Measurements from ENCODE around the gene NOP14. TPM values are rescaled to one million over a fixed set of nuclear protein-coding genes. Genes with fewer than 3 reads are reported as not detected.

NOP14 gene
- total and polyA plus RNA-seq, 2 experiments from 2014 or later, result 29.9 to 38.7 TPM

DNA sequence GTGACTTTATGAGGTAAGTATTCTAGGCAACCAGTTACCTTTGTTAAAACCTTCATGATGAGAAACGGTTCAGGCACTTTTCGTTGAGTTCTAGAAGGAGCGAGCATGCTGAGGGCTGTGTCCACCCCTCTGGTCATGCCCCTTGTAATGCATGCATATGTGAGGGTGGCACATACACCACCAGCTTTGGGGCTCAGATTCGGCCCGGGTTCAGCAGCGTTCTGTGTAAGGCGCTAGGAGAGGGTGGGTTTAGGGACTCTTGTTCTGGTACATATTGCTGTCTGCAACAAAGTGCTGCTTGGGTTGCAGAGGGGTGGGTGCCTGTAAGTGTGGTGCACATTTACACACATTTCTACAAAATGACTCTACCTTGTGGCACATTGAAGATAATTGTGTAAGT, 54.5 kb downstream of the NOP14 start:
- Histone ChIP-seq H3K4me3 (no peak overlapping the region), H3K4me1 (ENCODE audit: insufficient read depth) (no peaks in the 10 kb centered on the region), H3K36me3 (ENCODE audit: insufficient read depth) (peaks cover 15% of the 10 kb centered on the region; the same call in 1 of the 2 replicates), H3K27me3 (ENCODE audit: insufficient read depth) (no peaks in the 10 kb centered on the region), H3F3A (replicated peaks; ENCODE audit: low read depth) (0 out of 2 replicates have a peak, but pooled peaks cover 2% of the 10 kb centered on the region), H3K27ac (ENCODE audit: low read depth) (no peak overlapping the region), H3K9me2 (ENCODE audit: insufficient read depth) (no peaks in the 10 kb centered on the region), H3K4me2 (no peak overlapping the region), H4K20me1 (replicated peaks; ENCODE audit: insufficient read depth) (peaks cover 9% of the 10 kb centered on the region), H2AFZ (no peak overlapping the region), H3K79me2 (replicated peaks; ENCODE audit: insufficient read depth) (no peaks in the 10 kb centered on the region; the same call in 1 of the 2 replicates)
- H3K27me3 Mint-ChIP-seq (ENCODE audit: insufficient read depth, low read depth, poor library complexity), result peaks cover 8% of the 10 kb centered on the region
- no peak overlapping the region for H3K27ac Mint-ChIP-seq
- no peaks in the 10 kb centered on the region for H3K9me3 Mint-ChIP-seq
- TF ChIP-seq CREB1 (CRISPR knock-in tag; IDR thresholded peaks at IDR 0.05; ENCODE audit: low read depth), result no peak
- DNase-seq (ENCODE audit: low spot score) (no peak), ATAC-seq (no peak)
- no peak overlapping the region for H3K4me3 Mint-ChIP-seq
- H3K4me1 Mint-ChIP-seq, result no peaks in the 10 kb centered on the region
- H3K36me3 Mint-ChIP-seq (ENCODE audit: low read depth), result peaks cover 55% of the 10 kb centered on the region

DNA sequence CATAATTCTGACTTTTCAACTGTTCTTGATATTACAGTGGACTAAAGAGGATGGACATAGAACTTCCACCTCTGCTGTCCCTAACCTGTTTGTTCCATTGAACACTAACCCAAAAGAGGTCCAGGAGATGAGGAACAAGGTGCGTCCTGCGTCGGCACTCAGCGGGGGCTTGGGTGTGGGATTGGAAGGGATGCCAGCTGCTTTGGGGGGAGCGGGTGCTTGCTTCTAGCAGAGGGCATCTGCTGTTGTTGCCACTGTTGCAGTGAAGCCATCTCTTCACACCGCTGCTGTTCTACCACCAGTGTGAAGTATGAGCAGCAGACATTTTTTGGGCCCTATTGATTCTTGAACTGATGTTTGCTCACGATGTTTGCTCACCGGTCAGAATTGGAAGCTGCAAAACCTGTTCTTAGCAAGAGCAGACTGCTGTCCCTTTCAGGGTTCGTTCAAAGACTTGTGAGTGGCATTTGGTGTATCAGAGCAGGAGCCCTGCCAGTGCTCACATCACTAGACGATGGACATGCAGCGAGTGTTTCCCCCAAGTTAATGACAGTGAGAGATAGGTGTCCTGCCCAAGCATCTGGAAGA, 55.4 kb downstream of the NOP14 start:
- H3K27me3 ChIP-seq (ENCODE audit: insufficient read depth), result no peaks in the 10 kb centered on the region
- H3K4me1 ChIP-seq (ENCODE audit: insufficient read depth), result no peaks in the 10 kb centered on the region
- H3K27me3 Mint-ChIP-seq (ENCODE audit: insufficient read depth, low read depth, poor library complexity), result peaks cover 8% of the 10 kb centered on the region
- H4K20me1 ChIP-seq (replicated peaks; ENCODE audit: insufficient read depth), result peaks cover 14% of the 10 kb centered on the region
- no peak for DNase-seq (ENCODE audit: low spot score)
- H3K4me2 ChIP-seq, result no peak overlapping the region
- H3K79me2 ChIP-seq (replicated peaks; ENCODE audit: insufficient read depth), result no peaks in the 10 kb centered on the region; the same call in 1 of the 2 replicates
- H3K9me3 Mint-ChIP-seq, result no peaks in the 10 kb centered on the region
- H3K27ac Mint-ChIP-seq, result no peak overlapping the region
- H3K27ac ChIP-seq (ENCODE audit: low read depth), result no peak overlapping the region
- H3K4me3 ChIP-seq, result no peak overlapping the region
- H3K4me3 Mint-ChIP-seq, result no peak overlapping the region
- no peaks in the 10 kb centered on the region for H3K9me2 ChIP-seq (ENCODE audit: insufficient read depth)
- peaks cover 55% of the 10 kb centered on the region for H3K36me3 Mint-ChIP-seq (ENCODE audit: low read depth)
- H3F3A ChIP-seq (replicated peaks; ENCODE audit: low read depth), result 0 out of 2 replicates have a peak, but pooled peaks cover 4% of the 10 kb centered on the region
- peaks cover 15% of the 10 kb centered on the region; the same call in 1 of the 2 replicates for H3K36me3 ChIP-seq (ENCODE audit: insufficient read depth)
- no peaks in the 10 kb centered on the region for H3K4me1 Mint-ChIP-seq
- no peak overlapping the region for H2AFZ ChIP-seq
- no peak for ATAC-seq
- no peak for TF ChIP-seq ETS1 (IDR thresholded peaks at IDR 0.05)
- TF ChIP-seq CREB1 (CRISPR knock-in tag; IDR thresholded peaks at IDR 0.05; ENCODE audit: low read depth), result no peak
- TF ChIP-seq NANOG (IDR thresholded peaks at IDR 0.05; ENCODE audit: borderline replicate concordance), result no peak
- TF ChIP-seq, protein P1, sequence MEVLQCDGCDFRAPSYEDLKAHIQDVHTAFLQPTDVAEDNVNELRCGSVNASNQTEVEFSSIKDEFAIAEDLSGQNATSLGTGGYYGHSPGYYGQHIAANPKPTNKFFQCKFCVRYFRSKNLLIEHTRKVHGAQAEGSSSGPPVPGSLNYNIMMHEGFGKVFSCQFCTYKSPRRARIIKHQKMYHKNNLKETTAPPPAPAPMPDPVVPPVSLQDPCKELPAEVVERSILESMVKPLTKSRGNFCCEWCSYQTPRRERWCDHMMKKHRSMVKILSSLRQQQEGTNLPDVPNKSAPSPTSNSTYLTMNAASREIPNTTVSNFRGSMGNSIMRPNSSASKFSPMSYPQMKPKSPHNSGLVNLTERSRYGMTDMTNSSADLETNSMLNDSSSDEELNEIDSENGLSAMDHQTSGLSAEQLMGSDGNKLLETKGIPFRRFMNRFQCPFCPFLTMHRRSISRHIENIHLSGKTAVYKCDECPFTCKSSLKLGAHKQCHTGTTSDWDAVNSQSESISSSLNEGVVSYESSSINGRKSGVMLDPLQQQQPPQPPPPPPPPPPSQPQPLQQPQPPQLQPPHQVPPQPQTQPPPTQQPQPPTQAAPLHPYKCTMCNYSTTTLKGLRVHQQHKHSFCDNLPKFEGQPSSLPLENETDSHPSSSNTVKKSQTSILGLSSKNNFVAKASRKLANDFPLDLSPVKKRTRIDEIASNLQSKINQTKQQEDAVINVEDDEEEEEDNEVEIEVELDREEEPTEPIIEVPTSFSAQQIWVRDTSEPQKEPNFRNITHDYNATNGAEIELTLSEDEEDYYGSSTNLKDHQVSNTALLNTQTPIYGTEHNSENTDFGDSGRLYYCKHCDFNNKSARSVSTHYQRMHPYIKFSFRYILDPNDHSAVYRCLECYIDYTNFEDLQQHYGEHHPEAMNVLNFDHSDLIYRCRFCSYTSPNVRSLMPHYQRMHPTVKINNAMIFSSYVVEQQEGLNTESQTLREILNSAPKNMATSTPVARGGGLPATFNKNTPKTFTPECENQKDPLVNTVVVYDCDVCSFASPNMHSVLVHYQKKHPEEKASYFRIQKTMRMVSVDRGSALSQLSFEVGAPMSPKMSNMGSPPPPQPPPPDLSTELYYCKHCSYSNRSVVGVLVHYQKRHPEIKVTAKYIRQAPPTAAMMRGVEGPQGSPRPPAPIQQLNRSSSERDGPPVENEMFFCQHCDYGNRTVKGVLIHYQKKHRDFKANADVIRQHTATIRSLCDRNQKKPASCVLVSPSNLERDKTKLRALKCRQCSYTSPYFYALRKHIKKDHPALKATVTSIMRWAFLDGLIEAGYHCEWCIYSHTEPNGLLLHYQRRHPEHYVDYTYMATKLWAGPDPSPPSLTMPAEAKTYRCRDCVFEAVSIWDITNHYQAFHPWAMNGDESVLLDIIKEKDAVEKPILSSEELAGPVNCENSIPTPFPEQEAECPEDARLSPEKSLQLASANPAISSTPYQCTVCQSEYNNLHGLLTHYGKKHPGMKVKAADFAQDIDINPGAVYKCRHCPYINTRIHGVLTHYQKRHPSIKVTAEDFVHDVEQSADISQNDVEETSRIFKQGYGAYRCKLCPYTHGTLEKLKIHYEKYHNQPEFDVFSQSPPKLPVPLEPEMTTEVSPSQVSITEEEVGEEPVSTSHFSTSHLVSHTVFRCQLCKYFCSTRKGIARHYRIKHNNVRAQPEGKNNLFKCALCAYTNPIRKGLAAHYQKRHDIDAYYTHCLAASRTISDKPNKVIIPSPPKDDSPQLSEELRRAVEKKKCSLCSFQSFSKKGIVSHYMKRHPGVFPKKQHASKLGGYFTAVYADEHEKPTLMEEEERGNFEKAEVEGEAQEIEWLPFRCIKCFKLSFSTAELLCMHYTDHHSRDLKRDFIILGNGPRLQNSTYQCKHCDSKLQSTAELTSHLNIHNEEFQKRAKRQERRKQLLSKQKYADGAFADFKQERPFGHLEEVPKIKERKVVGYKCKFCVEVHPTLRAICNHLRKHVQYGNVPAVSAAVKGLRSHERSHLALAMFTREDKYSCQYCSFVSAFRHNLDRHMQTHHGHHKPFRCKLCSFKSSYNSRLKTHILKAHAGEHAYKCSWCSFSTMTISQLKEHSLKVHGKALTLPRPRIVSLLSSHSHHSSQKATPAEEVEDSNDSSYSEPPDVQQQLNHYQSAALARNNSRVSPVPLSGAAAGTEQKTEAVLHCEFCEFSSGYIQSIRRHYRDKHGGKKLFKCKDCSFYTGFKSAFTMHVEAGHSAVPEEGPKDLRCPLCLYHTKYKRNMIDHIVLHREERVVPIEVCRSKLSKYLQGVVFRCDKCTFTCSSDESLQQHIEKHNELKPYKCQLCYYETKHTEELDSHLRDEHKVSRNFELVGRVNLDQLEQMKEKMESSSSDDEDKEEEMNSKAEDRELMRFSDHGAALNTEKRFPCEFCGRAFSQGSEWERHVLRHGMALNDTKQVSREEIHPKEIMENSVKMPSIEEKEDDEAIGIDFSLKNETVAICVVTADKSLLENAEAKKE (CRISPR knock-in tag; IDR thresholded peaks at IDR 0.05), result no peak
- no peak for TF ChIP-seq EZH2 (IDR thresholded peaks at IDR 0.05; ENCODE audit: low read depth, unreplicated experiment)
- TF ChIP-seq JUNB (IDR thresholded peaks at IDR 0.05; ENCODE audit: unreplicated experiment), result no peak
- no peak for TF ChIP-seq CTCF (conservative IDR thresholded peaks at IDR 0.05; ENCODE audit: low read depth in 2 of 2)
- no peak for TF ChIP-seq POLR2AphosphoS5 (IDR thresholded peaks at IDR 0.05; ENCODE audit: low read depth)
- no peak for TF ChIP-seq EZH2phosphoT487 (IDR thresholded peaks at IDR 0.05; ENCODE audit: unreplicated experiment)
- TF ChIP-seq ZNF114 (CRISPR knock-in tag; IDR thresholded peaks at IDR 0.05), result no peak
- TF ChIP-seq ZNF331 (CRISPR knock-in tag; IDR thresholded peaks at IDR 0.05; ENCODE audit: low read depth), result no peak

Data from GM23338 (cell line).